Psoas muscle (tissue), 8 donors: ENCODE data around the gene CATSPERZ. TPM values are rescaled to one million over a fixed set of nuclear protein-coding genes. Genes with fewer than 3 reads are reported as not detected.

Experiments
- ATAC-seq, 4 donors: fragments of 200-7000 bp; cut with Tn5 transposase; one replicate each; pipeline ENCODE4 v1.9.1; 2020; ENCODE audit warnings: moderate library complexity in 3 of 4, mild to moderate bottlenecking in 2 of 4
- DNase-seq, 2 donors: peaks; one replicate each; pipeline ENCODE4 v3.0.0-alpha.2; 2020
- H3K27ac ChIP-seq: fragments of 200-600 bp; one replicate; pipeline ENCODE4 v1.8.0; 2022
- H3K27me3 ChIP-seq, 3 donors: fragments of 200-600 bp in 1 of 3; one replicate each; pipeline versions ENCODE4 v1.6.1 to v1.8.0; 2013 to 2022; ENCODE audit warnings: low read length in 2 of 3, mild to moderate bottlenecking in 2 of 3, moderate library complexity in 1 of 3; ENCODE audit not compliant: insufficient read depth in 3 of 3
- H3K36me3 ChIP-seq, 2 donors: fragments of 200-600 bp in 1 of 2; one replicate each; pipeline versions ENCODE4 v1.6.1 to v1.8.0; 2013 to 2022; ENCODE audit warnings: low read depth in 1 of 2, mild to moderate bottlenecking in 1 of 2, moderate library complexity in 1 of 2; ENCODE audit not compliant: insufficient read depth in 1 of 2
- H3K4me1 ChIP-seq: fragments of 200-600 bp; one replicate; pipeline ENCODE4 v1.8.0; 2022
- H3K4me3 ChIP-seq: fragments of 200-600 bp; one replicate; pipeline ENCODE4 v1.8.0; 2022; ENCODE audit warnings: mild to moderate bottlenecking
- H3K9me3 ChIP-seq: fragments of 200-600 bp; one replicate; pipeline ENCODE4 v1.8.0; 2022
- WGBS, 3 donors: extraction: QIAGEN DNeasy Blood & Tissue Kit; methylation state at CpG; one replicate each; pipeline versions ENCODE4 v1.1.6 to v1.1.7; 2013; 5-methylcytosine and 5-hydroxymethylcytosine counted together
- intact Hi-C, 2 donors: fragments of 100-400 bp; cut with DNase I; formaldehyde crosslinking; loops; one replicate each; pipeline versions ENCODE4 v1.11.0 to v1.14.2; 2022
- polyA plus RNA-seq, 3 donors: library from polyadenylated mRNA; stranded (reverse); fragments of 200-250 nt; gene quantifications; one replicate each; pipeline ENCODE4 v1.2.3, GENCODE V29; 2013
- total RNA-seq, 4 donors: library from RNA; stranded (reverse); fragmentation: NEBNext Ultra II Directional in 2 of 4; extraction: Animal tissue kit (Norgen Biotek cat#: 25700) in 2 of 4; gene quantifications; one replicate each; pipeline versions ENCODE4 v1.2.1 to v1.2.4, GENCODE V29; 2021 to 2023
- TF ChIP-seq, protein P1 (sequence below): fragments of 200-600 bp; IDR thresholded peaks from one replicate; pipeline ENCODE4 v1.8.0; 2022; ENCODE audit warnings: antibody characterized with exemption
- donor health status: healthy with polysubstance abuse.
- donor health status: DM: no; HTN: no; CAD: no; lungs with moderate emphysema.
- donor health status: Bipolar disorder and iron deficiency.
- donor health status: healthy.
- donor health status: DM: yes; HTN: yes; CAD: no.
- donor health status: DM: no; HTN: no; CAD: no.
- donor health status: DM: no; HTN: no; CAD: no.
- donor health status: DM: yes; HTN: yes; CAD: no.

The CATSPERZ gene
- total and polyA plus RNA-seq, 7 donors = 0.05 TPM; not detected in 6

DNA sequence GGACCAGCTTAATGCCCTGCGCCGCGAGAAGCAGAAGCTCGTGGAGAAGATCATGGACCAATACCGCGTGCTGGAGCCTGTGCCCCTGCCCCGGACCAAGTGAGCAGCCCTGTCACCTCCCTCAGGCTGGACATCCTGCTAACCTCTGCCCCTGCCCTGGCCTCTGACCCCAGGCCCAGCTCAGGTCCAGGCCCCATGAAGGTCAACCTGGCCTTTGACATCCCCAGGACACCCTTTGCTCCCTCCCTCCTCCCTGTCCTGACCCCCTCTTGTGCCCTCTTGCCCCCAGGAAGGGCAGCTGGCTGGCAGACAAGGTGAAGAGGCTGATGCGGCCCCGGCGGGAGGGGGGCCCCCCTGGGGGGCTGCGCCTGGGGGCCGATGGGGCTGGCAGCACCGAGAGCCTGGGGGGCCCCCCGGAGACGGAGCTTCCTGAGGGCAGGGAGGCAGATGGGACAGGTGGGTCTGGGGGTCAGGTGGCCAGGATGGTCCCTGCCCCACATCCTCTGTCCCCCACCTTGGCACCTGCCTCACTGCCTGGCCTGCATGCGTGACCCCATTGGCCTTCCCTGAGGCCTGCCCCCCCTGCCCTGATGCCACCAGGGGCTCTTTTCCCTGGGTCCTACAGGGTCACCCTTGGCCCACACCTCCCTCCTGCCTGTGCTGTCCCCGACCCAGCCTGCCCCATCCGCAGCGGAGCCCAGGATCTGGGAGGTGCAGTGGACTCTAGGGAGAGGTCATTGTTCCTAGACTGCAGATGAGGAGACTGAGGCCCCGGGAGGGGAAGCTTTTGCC lies 53.8 kb downstream of the CATSPERZ start:
- H3K4me1 ChIP-seq = peaks cover 6% of the 10 kb centered on the region
- no peaks in the 10 kb centered on the region for H3K9me3 ChIP-seq
- no peak overlapping the region for H3K4me3 ChIP-seq
- intact Hi-C loops = loop anchor here in 1 of 2 donors (2.0 kb wide), 1 partner anchor 35 kb away; the partner anchor contains the start of gene PRDX5
- ATAC-seq = no peak
- TF ChIP-seq, protein P1, sequence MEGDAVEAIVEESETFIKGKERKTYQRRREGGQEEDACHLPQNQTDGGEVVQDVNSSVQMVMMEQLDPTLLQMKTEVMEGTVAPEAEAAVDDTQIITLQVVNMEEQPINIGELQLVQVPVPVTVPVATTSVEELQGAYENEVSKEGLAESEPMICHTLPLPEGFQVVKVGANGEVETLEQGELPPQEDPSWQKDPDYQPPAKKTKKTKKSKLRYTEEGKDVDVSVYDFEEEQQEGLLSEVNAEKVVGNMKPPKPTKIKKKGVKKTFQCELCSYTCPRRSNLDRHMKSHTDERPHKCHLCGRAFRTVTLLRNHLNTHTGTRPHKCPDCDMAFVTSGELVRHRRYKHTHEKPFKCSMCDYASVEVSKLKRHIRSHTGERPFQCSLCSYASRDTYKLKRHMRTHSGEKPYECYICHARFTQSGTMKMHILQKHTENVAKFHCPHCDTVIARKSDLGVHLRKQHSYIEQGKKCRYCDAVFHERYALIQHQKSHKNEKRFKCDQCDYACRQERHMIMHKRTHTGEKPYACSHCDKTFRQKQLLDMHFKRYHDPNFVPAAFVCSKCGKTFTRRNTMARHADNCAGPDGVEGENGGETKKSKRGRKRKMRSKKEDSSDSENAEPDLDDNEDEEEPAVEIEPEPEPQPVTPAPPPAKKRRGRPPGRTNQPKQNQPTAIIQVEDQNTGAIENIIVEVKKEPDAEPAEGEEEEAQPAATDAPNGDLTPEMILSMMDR = no peak
- no peaks in the 10 kb centered on the region for H3K36me3 ChIP-seq
- peak in 1 of 2 donors; percentile 50 for DNase-seq
- no peak overlapping the region for H3K27ac ChIP-seq
- peaks cover 0 to 9% (median 3%) of the 10 kb centered on the region in 3 donors for H3K27me3 ChIP-seq
- 73 to 84% (median 74%) methylated on average over 17 to 20 of the region's 20 CpGs for WGBS, 3 donors

Other genes with a start within 250 kb of the CATSPERZ start
- 100 to 1,000 TPM; 151 to 206 (median 182) TPM for gene MACROD1, start 134.2 kb upstream of the CATSPERZ start, total RNA-seq
- 100 to 1,000 TPM; 147 to 281 (median 177) TPM for gene MACROD1, start 134.2 kb upstream of the CATSPERZ start, polyA plus RNA-seq
- 100 to 1,000 TPM; 124 to 194 (median 162) TPM for gene STIP1, start 114.2 kb upstream of the CATSPERZ start, total RNA-seq
- gene STIP1, start 114.2 kb upstream of the CATSPERZ start, polyA plus RNA-seq = 100 to 1,000 TPM; 158 to 207 (median 205) TPM
- gene FERMT3, start 93.6 kb upstream of the CATSPERZ start, total RNA-seq = 10 to 100 TPM in 1 of 4 donors, 1 to 10 TPM in 3; 6.7 to 11.7 (median 8.4) TPM
- gene FERMT3, start 93.6 kb upstream of the CATSPERZ start, polyA plus RNA-seq = 1 to 10 TPM; 2.5 to 4.3 (median 3.0) TPM
- gene TRPT1, start 74.2 kb upstream of the CATSPERZ start, total RNA-seq = 100 to 1,000 TPM in 1 of 4 donors, 10 to 100 TPM in 3; 49.6 to 131 (median 92.5) TPM
- gene TRPT1, start 74.2 kb upstream of the CATSPERZ start, polyA plus RNA-seq = 100 to 1,000 TPM in 2 of 3 donors, 10 to 100 TPM in 1; 88.9 to 109 (median 103) TPM
- 10 to 100 TPM; 39.6 to 59.3 (median 49.6) TPM for gene NUDT22, start 74.1 kb upstream of the CATSPERZ start, total RNA-seq
- 10 to 100 TPM; 31.6 to 56.0 (median 43.0) TPM for gene NUDT22, start 74.1 kb upstream of the CATSPERZ start, polyA plus RNA-seq
- gene DNAJC4, start 69.8 kb upstream of the CATSPERZ start, total RNA-seq = 10 to 100 TPM; 22.9 to 45.8 (median 30.5) TPM
- gene DNAJC4, start 69.8 kb upstream of the CATSPERZ start, polyA plus RNA-seq = 10 to 100 TPM; 29.3 to 39.7 (median 29.6) TPM
- gene VEGFB, start 65.8 kb upstream of the CATSPERZ start, total RNA-seq = 100 to 1,000 TPM in 2 of 4 donors, 10 to 100 TPM in 2; 77.0 to 125 (median 103) TPM
- gene VEGFB, start 65.8 kb upstream of the CATSPERZ start, polyA plus RNA-seq = 100 to 1,000 TPM in 1 of 3 donors, 10 to 100 TPM in 2; 80.4 to 104 (median 100.0) TPM
- 10 to 100 TPM; 17.8 to 26.6 (median 22.3) TPM for gene FKBP2, start 59.3 kb upstream of the CATSPERZ start, total RNA-seq
- gene FKBP2, start 59.3 kb upstream of the CATSPERZ start, polyA plus RNA-seq = 100 to 1,000 TPM in 1 of 3 donors, 10 to 100 TPM in 2; 45.4 to 228 (median 85.1) TPM
- gene PPP1R14B, start 53.4 kb upstream of the CATSPERZ start, total RNA-seq = 100 to 1,000 TPM; 129 to 395 (median 209) TPM
- gene PPP1R14B, start 53.4 kb upstream of the CATSPERZ start, polyA plus RNA-seq = 100 to 1,000 TPM; 206 to 522 (median 236) TPM
- gene PLCB3, start 48.8 kb upstream of the CATSPERZ start, total RNA-seq = 10 to 100 TPM in 1 of 4 donors, 1 to 10 TPM in 3; 5.9 to 10.4 (median 8.2) TPM
- 1 to 10 TPM; 3.8 to 4.7 (median 4.6) TPM for gene PLCB3, start 48.8 kb upstream of the CATSPERZ start, polyA plus RNA-seq
- 10 to 100 TPM; 29.8 to 32.6 (median 30.4) TPM for gene BAD, start 15.7 kb upstream of the CATSPERZ start, total RNA-seq
- 100 to 1,000 TPM in 1 of 3 donors, 10 to 100 TPM in 2; 27.7 to 135 (median 69.1) TPM for gene BAD, start 15.7 kb upstream of the CATSPERZ start, polyA plus RNA-seq
- gene GPR137, start 14.5 kb upstream of the CATSPERZ start, total RNA-seq = 10 to 100 TPM; 13.8 to 20.7 (median 17.6) TPM
- 10 to 100 TPM; 14.2 to 49.9 (median 17.7) TPM for gene GPR137, start 14.5 kb upstream of the CATSPERZ start, polyA plus RNA-seq
- not detected for gene KCNK4, start 9.1 kb upstream of the CATSPERZ start, total RNA-seq
- gene KCNK4, start 9.1 kb upstream of the CATSPERZ start, polyA plus RNA-seq = not detected
- 100 to 1,000 TPM; 104 to 261 (median 146) TPM for gene ESRRA, start 5.2 kb downstream of the CATSPERZ start, total RNA-seq
- gene ESRRA, start 5.2 kb downstream of the CATSPERZ start, polyA plus RNA-seq = 100 to 1,000 TPM; 274 to 362 (median 316) TPM
- 100 to 1,000 TPM in 1 of 4 donors, 10 to 100 TPM in 3; 78.1 to 135 (median 88.0) TPM for gene TRMT112, start 17.2 kb downstream of the CATSPERZ start, total RNA-seq
- 100 to 1,000 TPM; 125 to 311 (median 190) TPM for gene TRMT112, start 17.2 kb downstream of the CATSPERZ start, polyA plus RNA-seq
- 100 to 1,000 TPM; 122 to 178 (median 156) TPM for gene PRDX5, start 17.8 kb downstream of the CATSPERZ start, total RNA-seq
- 100 to 1,000 TPM; 304 to 323 (median 321) TPM for gene PRDX5, start 17.8 kb downstream of the CATSPERZ start, polyA plus RNA-seq
- gene CCDC88B, start 39.8 kb downstream of the CATSPERZ start, total RNA-seq = 1 to 10 TPM; 1.4 to 2.9 (median 2.2) TPM
- 1 to 10 TPM; 2.5 to 3.6 (median 3.2) TPM for gene CCDC88B, start 39.8 kb downstream of the CATSPERZ start, polyA plus RNA-seq
- 10 to 100 TPM in 3 of 4 donors, 1 to 10 TPM in 1; 9.5 to 15.9 (median 13.6) TPM for gene RPS6KA4, start 58.8 kb downstream of the CATSPERZ start, total RNA-seq
- 10 to 100 TPM; 11.5 to 13.8 (median 13.1) TPM for gene RPS6KA4, start 58.8 kb downstream of the CATSPERZ start, polyA plus RNA-seq